Muscle of arm (tissue), 14 donors: ENCODE results near the gene VAT1L. TPM values are rescaled to one million over a fixed set of nuclear protein-coding genes. Genes with fewer than 3 reads are reported as not detected.

ENCODE experiments used
- DNase-seq: peaks from one replicate; pipeline ENCODE4 v3.0.0-alpha.2; 2013
- long read RNA-seq, 11 donors: transcript quantifications; one replicate each; lab custom pipeline, GENCODE V29; 2026
- polyA plus RNA-seq, 12 donors: library from polyadenylated mRNA; unstranded; fragments of 120-200 nt; gene quantifications; one replicate each; pipeline ENCODE4 v1.2.1, GENCODE V29; 2013; ENCODE audit not compliant: insufficient read length in 12 of 12

The VAT1L gene, protein sequence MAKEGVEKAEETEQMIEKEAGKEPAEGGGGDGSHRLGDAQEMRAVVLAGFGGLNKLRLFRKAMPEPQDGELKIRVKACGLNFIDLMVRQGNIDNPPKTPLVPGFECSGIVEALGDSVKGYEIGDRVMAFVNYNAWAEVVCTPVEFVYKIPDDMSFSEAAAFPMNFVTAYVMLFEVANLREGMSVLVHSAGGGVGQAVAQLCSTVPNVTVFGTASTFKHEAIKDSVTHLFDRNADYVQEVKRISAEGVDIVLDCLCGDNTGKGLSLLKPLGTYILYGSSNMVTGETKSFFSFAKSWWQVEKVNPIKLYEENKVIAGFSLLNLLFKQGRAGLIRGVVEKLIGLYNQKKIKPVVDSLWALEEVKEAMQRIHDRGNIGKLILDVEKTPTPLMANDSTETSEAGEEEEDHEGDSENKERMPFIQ
- polyA plus RNA-seq = 10 to 100 TPM in 3 of 12 donors, 1 to 10 TPM in 8, not detected in 1; 3.2 to 13.2 (median 6.6) TPM
- long read RNA-seq, donor 1, transcript VAT1L-201 (9 exons, 3,825 nt) = major isoform, 5 of 11 reads
- long read RNA-seq, donor 1, partial matches to known transcripts = 6 of 11 reads
- long read RNA-seq, donor 1, other reads (novel, unspliced or antisense) = 0 of 11 reads
- long read RNA-seq, donor 2, partial matches to known transcripts = 0 of 3 reads
- long read RNA-seq, donor 2, other reads (novel, unspliced or antisense) = 0 of 3 reads
- long read RNA-seq, donor 3, partial matches to known transcripts = 0 of 1 reads
- long read RNA-seq, donor 3, other reads (novel, unspliced or antisense) = 0 of 1 reads
- long read RNA-seq, donor 4, partial matches to known transcripts = 0 of 1 reads
- long read RNA-seq, donor 4, other reads (novel, unspliced or antisense) = 0 of 1 reads
- long read RNA-seq, donor 5, partial matches to known transcripts = 0 of 3 reads
- long read RNA-seq, donor 5, other reads (novel, unspliced or antisense) = 0 of 3 reads
- long read RNA-seq, donor 6, partial matches to known transcripts = 0 of 2 reads
- long read RNA-seq, donor 6, other reads (novel, unspliced or antisense) = 0 of 2 reads
- long read RNA-seq, donor 7, partial matches to known transcripts = 0 of 1 reads
- long read RNA-seq, donor 7, other reads (novel, unspliced or antisense) = 0 of 1 reads
- long read RNA-seq, donor 8, transcript VAT1L-201 (9 exons, 3,825 nt) = major isoform, 5 of 5 reads
- long read RNA-seq, donor 8, partial matches to known transcripts = 0 of 5 reads
- long read RNA-seq, donor 8, other reads (novel, unspliced or antisense) = 0 of 5 reads
- long read RNA-seq, donor 9, partial matches to known transcripts = 0 of 3 reads
- long read RNA-seq, donor 9, other reads (novel, unspliced or antisense) = 0 of 3 reads
- long read RNA-seq, donor 10, partial matches to known transcripts = 0 of 2 reads
- long read RNA-seq, donor 10, other reads (novel, unspliced or antisense) = 0 of 2 reads
- long read RNA-seq, donor 11, partial matches to known transcripts = 0 of 1 reads
- long read RNA-seq, donor 11, other reads (novel, unspliced or antisense) = 0 of 1 reads

DNA sequence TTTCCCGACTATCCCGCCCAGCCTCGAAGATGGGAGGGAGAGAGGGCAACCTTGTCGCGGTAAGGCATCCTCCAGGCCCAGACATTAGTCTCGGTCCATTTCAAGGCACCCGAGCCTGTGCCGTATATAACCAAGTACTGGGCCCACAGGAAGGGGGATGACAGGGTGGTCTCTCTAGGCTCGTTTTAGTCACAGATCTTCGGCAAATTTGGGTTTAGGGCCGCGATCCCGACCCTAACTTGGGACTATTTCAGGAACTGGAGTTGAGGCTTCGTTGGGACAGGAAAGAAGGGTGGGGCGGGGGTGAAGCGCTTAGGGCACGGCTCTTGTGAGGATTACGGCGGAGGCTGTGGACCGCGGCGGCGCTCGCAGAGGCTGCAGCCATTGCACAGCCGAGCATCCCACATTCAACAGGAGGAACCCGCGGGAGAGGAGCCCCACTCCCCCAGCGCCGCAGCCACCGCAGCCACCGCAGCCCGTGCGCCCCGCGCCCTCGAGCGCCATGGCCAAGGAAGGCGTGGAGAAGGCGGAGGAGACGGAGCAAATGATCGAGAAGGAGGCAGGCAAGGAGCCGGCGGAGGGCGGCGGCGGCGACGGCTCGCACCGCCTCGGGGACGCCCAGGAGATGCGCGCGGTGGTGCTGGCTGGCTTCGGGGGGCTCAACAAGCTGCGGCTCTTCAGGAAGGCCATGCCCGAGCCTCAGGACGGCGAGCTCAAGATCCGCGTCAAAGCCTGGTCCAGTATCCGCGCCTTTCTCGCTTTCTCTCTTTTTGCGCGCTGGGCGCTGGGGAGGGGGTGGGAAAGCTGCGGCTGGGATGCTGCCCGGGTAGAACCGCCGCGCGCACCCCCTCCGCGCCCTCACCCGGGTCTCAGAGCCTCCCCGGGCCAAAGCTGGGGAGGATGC is at the start of gene VAT1L:
TSS of gene VAT1L (plus strand) at position 384 of the 904 bp plus-strand sequence. CDS start at position 503, 119 bp downstream.
- peak; percentile 57 for DNase-seq

DNA sequence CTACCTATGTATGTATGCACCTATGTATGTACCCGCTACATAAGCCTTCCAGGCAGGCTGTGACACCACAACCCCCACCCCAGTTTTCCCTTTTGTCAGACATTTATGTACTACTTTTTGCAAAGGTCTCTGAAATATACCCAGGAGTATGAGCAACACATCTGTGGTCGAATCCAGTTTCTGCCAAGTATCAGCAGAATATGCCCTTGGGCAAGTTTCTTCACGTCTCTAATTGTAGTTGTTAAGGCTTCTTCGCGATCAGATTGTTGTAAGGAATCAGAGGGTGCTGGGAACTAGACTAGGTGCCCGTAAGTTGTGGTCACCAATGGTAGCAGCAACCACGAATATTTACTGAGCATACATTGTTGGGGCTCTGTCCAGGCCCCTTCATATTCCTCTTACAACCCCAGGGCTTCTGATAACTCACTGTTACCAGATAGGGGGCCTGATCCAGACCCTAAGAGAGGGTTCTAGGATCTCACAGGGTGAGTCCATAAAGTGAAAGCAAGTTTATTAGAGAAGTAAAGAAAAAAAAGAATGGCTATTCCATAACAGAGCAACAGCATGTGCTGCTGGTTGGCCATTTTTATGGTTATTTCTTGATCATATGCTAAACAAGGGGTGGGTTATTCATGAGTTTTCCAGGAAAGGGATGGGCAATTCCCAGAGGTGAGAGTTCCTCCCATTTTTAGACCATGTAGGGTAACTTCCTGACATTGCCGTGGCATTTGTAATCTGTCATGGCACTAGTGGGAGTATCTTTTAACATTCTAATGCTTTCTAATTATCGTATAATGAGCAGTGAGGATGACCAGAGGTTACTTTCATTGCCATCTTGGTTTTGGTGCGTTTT is 49.4 kb upstream of the VAT1L start:
- no peak for DNase-seq

DNA sequence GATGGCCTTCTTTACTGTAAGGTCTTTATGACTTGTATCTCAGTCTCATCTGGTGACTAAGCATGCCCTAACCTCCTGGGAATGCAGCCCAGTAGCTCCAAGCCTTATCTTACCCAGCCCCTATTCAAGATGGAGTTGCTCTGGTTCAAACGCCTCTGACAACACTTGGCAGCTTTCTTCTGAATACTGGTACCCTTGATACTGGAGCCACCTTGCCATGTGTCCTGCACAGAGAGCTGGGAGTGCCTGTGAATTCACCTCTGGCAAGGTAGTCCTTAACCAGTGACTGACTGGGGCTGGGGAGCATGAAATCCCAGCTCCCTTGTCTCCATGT is 48.8 kb upstream of the VAT1L start:
- no peak for DNase-seq

DNA sequence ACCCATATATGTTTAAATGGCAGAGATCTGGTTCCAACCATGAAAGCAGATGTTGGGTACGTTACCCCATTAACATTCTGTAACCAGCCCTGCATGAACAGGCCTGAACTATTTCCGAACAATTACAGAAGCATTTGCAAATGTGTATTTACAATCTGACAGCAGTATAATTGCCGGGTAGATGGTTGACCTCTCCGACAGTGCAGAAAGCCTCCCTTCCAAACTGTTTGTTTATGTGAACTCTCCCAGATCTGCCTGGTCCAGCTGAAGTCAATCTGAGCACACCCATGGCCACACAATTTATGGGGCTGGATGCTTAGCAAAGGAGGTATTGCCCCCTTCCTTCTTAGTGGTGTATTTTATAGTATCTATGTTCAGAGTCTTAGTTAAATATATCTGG is 44.2 kb upstream of the VAT1L start:
- no peak for DNase-seq

DNA sequence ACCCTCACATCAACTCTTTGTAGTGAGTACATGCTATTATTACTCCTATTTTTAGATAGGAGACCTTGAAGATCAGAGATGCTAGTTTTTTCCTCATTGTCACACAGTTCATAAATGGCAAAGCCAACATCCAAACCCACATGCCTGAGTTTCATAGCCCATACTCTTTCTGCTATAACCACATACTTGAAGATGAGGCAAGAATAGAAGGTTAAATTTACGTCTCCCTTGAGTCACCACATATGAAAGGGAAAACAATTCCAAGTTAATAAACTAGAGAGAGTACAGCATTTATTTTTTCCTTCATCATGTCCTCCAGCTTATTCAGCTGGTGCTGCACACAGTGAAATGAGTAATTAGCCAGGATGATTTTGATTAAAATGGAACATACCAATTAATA is 42.4 kb upstream of the VAT1L start:
- no peak for DNase-seq

DNA sequence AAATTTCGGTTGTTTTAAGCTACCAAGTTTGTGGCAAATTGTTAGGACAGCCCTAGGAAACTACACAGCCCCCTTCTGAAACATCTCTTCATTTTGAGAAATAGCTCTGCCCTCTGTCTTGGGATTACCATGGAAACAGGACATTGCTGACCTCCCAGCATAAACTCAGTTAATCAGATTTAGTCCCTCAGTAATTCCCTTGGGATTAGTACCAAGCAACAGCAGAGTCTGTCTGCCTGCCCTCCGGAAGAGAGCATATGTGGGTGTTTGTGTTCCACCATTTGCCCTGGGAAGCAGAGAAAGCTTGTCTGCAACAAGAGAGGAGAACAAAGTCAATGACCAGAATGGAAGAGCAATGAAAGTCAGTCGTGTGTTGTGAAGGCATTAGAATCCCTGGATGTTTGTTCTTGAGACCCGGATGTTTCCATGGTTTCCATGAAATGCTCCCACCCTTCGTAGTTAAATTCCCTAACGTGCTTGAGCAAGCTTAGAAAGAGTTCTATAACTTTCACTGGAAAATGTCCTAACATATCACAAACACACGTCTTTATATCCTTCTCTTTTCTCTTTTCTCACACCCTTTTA is 39.9 kb upstream of the VAT1L start:
- no peak for DNase-seq

DNA sequence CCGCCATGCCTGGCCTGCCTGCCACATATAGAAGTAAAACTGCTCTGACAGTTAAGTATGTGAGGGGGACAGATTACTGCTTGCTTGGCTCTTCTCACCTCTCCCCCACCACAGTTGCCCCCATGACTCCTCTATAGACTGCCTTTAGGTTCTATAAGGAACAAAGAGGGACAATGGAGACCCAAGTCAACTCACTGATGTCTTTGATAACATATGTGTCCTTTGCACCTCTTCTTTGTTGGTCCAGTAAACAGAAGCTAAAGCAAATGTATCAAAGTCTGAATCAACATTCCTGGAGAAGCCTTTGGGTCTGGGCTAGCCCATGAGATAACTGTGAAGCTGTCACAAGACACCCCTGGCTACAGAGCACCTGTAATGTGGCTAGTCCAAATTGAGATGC is 38.9 kb upstream of the VAT1L start:
- DNase-seq = no peak

DNA sequence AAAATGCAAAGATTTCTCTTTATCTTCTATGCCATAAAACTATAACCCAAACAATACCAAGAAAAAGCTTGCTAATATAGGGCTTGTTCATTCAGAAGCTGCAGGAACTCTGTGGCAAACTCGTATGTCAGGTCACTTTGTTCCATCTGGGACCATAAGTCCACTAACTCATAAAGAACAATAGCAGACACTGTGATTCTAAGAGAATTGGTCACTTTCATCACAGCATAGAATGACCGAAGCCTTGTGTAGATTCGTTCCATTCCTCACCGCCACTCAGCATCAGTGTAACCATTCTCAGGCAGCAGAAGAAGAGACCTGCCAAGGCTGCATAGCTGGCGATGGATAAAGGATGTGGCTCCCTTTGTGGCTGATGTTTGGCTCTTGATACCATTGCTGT is 30.3 kb upstream of the VAT1L start:
- no peak for DNase-seq

DNA sequence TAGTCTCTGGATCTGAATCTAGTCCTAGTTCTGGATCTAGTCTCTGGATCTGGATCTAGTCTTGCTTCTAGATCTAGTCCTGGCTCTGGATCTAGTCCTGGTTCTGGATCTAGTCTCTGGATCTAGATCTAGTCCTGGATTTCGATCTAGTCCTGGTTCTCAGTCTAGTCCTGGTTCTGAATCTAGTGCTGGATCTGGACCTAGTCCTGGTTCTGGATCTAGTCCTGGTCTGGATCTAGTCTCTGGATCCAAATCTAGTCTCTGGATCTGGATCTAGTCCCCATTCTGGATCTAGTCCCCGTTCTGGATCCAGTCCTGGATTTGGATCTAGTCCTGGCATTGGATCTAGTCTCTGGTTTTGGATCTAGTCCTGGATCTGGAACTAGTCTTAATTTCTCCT is 29.9 kb upstream of the VAT1L start:
- DNase-seq = no peak

DNA sequence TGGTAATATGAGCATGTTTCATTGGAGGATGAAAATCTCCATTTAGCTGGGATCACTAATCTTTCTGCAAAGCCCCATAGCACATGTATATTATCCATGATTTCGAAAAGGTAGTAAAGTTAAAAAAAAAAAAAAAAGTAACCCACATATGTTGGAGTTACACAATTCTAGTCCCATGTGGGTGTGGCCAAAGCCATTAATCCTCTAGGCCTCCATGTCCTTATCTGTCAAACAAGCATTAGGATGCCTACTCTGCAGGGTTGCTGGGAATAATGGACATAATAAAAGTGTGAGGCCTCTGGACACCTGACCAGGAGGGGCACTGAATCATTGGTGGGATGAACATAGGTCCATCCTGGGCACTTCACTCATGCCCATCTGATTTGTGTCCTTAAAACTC is 29.2 kb upstream of the VAT1L start:
- DNase-seq = no peak

DNA sequence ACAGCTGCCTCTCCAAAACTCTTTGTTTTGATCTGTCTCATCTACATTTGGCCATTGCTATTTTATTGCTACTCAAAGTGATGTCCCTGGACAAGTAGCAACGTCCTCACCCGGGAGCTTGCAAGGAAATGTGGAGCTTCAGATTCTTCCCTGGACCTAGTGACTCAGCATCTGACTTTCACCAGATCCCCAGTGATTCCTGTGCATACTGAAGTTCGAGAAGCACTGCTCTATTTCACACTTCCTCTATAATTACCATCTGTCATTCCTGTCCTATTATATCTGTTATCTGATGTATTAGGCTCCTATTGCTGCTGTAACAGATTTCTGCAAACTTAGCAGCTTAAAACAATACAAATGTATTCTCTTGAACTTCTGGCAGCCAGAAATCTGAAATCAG is 28.5 kb upstream of the VAT1L start:
- no peak for DNase-seq

DNA sequence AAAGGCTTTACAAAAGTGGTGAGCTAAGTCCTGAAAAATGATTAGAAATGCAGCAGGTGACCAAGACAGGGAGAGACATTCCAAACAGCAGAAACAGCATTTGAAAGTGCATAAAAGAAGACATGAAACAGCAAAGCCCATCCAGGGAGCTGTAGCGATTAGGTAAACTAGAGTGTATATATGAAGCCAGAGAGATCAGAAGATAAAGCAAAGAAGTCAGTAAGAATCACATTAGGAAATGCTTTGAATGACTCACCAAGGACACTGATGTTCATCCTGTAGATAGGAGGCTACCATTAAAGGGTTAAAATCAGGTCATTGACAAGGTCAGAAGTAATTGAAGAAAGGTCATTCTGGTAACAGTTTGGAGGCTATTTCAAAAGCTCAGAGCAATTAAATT is 27.6 kb upstream of the VAT1L start:
- DNase-seq = no peak

DNA sequence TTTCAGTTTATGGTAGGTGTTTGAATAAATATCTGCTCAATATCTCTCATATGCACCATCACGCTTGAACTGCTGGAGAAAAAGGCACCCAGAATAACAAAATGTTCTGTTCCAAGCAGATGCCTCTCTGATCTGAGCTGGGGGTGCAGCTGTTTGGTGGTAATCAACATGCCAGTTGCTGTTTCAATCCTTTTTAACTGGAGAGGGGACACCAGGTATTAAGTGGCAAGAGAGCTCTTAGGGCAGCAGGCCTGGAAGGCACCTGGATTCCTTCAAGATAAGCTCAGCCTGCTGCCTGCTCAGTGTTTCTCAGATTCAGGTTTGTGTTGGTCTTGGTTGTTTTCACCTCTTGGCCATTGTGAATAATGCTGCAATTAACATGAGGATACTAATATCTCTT is 27.2 kb upstream of the VAT1L start:
- no peak for DNase-seq

DNA sequence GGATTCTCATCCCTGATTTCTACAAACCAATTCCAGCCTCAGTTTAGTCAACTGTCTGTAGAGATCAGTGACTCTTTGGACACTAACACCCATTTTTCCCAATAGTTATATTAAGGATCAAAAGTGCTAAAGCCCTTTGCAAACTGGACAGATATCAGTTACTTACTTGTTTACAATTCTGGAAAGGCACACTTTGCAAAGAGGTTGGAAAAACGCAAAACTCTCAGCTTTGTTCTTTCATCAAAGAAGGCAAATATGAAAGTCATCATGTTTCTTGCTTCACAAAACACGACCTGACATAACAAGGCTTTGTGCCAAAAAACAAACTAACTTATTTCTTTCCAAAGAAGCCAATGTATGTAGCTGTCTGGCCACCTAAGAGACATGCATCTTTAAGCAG is 26.1 kb upstream of the VAT1L start:
- no peak for DNase-seq

DNA sequence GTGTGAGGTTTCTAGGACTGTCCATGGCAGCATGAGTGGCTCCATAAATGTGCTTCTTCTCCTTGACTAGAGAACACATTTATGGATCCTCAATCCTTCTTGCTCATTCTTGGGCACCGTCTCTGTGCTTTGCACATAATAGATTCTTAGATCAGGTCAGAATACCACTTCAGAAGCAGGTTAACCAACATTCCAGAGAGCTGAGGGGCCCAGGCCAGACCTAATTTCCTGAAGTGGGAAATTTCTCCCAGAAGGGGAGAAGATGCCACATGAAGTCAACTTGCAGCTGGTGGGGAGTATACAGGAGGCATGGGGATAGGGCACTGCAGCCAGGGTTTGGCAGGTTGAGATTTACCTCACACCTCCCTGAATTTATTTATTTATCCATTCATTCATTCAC is 24.4 kb upstream of the VAT1L start:
- DNase-seq = no peak

DNA sequence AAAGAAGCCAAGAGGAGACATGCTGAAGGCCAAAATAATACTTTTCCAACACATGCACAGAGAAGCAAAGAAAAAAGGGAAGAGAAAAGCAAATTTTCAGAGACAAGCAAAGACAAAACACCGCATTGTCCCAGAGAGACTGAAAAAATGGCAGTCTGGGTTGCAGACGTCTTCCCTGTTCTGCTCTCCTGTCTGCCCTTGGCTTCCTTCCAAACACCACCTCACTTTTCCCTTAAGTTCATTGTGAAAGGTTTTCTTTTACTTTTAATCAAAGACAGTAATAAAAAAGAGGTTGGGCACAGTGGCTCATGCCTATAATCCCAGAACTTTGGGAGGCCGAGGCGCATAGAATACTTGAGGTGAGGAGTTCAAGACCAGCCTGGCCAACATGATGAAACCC is 21.2 kb upstream of the VAT1L start:
- no peak for DNase-seq

DNA sequence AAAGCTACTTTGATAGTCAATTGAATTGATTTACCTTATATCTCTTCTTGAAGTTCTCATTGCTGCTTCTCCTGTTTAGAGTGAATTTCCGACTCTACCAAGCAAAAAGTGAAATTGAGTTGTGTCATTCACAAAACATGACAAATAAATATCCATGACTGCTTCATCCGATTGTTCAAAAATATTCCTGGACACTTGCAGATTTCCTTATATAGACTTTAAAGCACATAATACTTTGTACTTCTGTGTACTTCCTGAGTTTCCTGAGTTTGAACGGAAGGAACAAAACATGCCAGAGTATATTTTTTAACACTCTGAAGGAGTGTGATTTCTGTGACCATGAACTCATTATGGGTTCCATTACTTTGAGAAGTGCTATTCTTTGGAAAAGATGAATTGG is 20.5 kb upstream of the VAT1L start:
- DNase-seq = no peak

DNA sequence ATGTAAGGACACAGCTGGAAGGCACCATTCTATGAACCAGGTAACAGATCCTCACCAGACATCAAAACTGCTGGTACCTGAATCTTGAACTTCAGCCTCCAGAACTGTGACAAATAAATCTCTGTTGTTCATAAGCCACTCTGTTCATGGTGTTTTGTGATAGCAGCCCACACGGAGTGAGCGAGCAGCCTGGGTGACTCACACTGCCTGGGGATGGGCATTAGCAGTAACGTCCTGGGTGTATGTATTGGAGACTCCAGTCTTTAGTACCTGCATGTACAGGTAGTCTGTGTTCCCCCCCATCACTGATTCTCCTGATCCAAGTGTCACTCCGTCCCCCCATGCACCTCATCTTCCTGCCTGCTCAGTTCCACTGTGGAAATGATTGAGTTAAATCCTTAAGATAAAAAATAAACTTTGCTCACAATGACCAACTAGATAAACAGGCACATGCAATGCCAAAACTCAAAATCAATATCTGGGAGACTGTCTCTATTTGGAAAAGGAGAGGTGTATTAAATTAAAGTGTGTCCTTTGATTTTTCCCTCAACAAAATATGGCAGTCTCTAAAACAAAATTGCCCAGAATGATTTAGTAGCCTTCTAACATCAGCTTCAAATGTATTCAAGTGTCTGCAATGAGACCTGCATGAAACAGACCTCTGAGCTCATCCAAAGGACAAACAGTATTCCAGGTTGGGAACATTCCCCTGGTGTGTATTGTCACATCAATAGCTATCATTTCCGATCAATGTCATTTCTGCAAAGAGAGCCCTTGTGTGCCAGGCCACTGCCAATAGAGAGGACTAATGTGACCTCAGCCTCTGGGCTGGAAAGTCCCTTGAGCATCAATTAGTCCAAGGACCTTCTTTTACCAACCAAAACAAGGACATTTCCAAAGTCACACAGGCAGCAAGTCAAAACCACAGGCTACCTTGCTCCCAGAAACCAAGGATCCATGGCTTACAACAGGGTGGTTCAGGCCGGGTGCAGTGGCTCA is 12.2 kb upstream of the VAT1L start:
- DNase-seq = no peak
